ENCODE results near the gene DHRS11.

- no peak for TF ChIP-seq CTCF (IDR thresholded peaks at IDR 0.05)
- TF ChIP-seq POLR2A (IDR thresholded peaks at IDR 0.05) = no peak
Observed at GRCh38 chr17:36553459-36553858, 38.2 kb upstream of the DHRS11 start.
